Hepatocyte (in vitro differentiated cells): Measurements from ENCODE around the gene SSR3.

Experiments used
- CTCF ChIP-seq: fragments of 200-600 bp; sonication (generic); IDR thresholded peaks from 2 replicates; pipeline ENCODE4 v1.5.1; 2016; ENCODE audit warnings: antibody characterized with exemption, mild to moderate bottlenecking; ENCODE audit not compliant: poor library complexity
- EZH2 ChIP-seq: fragments of 200-600 bp; sonication (generic); IDR thresholded peaks from 2 replicates; pipeline ENCODE4 v1.6.1; 2016; ENCODE audit warnings: antibody characterized with exemption, mild to moderate bottlenecking, borderline replicate concordance

DNA sequence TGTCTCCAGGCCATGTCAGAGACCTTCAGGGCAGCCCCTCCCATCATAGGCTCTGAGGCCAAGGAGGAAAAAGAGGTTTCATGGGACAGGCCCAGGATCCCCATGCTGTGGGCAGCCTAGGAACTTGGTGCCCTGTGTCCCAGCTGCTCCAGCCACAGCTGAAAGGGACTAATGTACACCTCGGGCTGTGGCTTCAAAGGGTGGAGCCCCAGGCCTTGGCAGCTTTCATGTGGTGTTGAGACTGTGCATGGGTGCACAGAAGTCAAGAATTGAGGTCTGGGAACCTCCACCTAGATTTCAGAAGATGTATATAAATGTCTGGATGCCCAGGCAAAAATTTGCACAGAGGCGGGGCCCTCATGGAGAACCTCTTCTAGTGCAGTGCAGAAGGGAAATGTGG is 6.6 kb upstream of the SSR3 start:
- TF ChIP-seq CTCF (no peak), EZH2 (no peak)
